Spinal cord (tissue), 10 donors: ENCODE results near the gene SPARCL1. TPM values are rescaled to one million over a fixed set of nuclear protein-coding genes. Genes with fewer than 3 reads are reported as not detected.
A peak's percentile ranks its signal among the peaks of the same experiment; 100 is the strongest.
"Not testable (repeated sequence)": the region's sequence is repeated elsewhere in the genome, so short reads cannot be mapped to it uniquely, and the experiment has no call there.

ENCODE experiments used
- DNase-seq, 6 donors: peaks; one replicate each; pipeline versions ENCODE4 v3.0.0 to v3.0.0-alpha.2; 2013 to 2015; ENCODE audit warnings: low spot score in 6 of 6, low read depth in 4 of 6
- H3K27ac ChIP-seq: one replicate; pipeline ENCODE4 v1.5.1; 2013; ENCODE audit warnings: low read depth, low read length, control low read depth
- H3K27me3 ChIP-seq: one replicate; pipeline ENCODE4 v1.6.1; 2013; ENCODE audit warnings: low read length; ENCODE audit not compliant: control insufficient read depth, insufficient read depth
- H3K36me3 ChIP-seq: one replicate; pipeline ENCODE4 v1.6.1; 2013; ENCODE audit warnings: low read length; ENCODE audit not compliant: control insufficient read depth, insufficient read depth
- H3K4me1 ChIP-seq: one replicate; pipeline ENCODE4 v1.6.1; 2013; ENCODE audit warnings: low read length; ENCODE audit not compliant: control insufficient read depth, insufficient read depth
- H3K4me3 ChIP-seq: one replicate; pipeline ENCODE4 v1.5.1; 2013; ENCODE audit warnings: low read depth, low read length, control low read depth
- H3K9me3 ChIP-seq: one replicate; pipeline ENCODE4 v1.6.1; 2013; ENCODE audit warnings: low read length; ENCODE audit not compliant: control insufficient read depth, insufficient read depth
- WGBS: methylation state at CpG from one replicate; pipeline ENCODE4 v1.1.5; 2013; ENCODE audit warnings: missing lambda C conversion rate; ENCODE audit not compliant: insufficient coverage; 5-methylcytosine and 5-hydroxymethylcytosine counted together
- polyA plus RNA-seq, 2 donors: library from polyadenylated mRNA; unstranded; fragments of 120-200 nt; gene quantifications; one replicate each; pipeline ENCODE4 v1.2.1, GENCODE V29; 2013; ENCODE audit not compliant: insufficient read length in 2 of 2
- total RNA-seq, 2 donors: library from RNA; depleted of rRNA in 1 of 2; stranded (reverse); fragments of 120-200 nt in 1 of 2; fragments of >200 nt in 1 of 2; gene quantifications; one replicate each; pipeline versions ENCODE4 v1.2.3 to v1.2.4, GENCODE V29; 2013 to 2014
- donor health status: healthy.

The SPARCL1 gene
- total and polyA plus RNA-seq, 4 donors = 1,228 to 2,377 (median 1,494) TPM

DNA sequence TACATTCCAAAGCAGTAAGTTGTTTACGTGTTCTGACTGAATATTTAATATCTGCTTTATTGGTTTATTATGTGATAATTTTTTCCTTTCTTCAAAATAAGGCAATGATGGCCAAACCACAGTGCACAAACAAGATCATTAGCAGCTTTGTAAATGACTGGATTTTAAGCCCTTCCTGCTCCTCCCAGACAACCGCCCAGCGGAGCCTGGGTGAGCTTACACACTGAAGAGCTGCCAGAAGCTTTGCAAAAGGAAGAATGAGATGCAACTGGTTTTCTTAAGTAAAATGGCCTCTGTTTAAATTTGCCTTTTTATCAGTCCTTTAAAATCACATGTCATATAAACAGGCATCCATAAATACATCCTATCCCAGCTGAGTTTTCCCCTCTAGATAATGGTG, 52.2 kb downstream of the SPARCL1 start:
- Histone ChIP-seq H3K36me3 (no peaks in the 10 kb centered on the region), H3K4me1 (no peaks in the 10 kb centered on the region), H3K27ac (no peak overlapping the region), H3K4me3 (no peak overlapping the region), H3K9me3 (no peaks in the 10 kb centered on the region), H3K27me3 (no peaks in the 10 kb centered on the region)
- DNase-seq = no peak
- no CpG with 5 or more reads among the region's 3 CpGs for WGBS

- DNase-seq = no peak
- Histone ChIP-seq H3K4me3 (no peak overlapping the region), H3K27ac (no peak overlapping the region), H3K4me1 (no peaks in the 10 kb centered on the region), H3K9me3 (no peaks in the 10 kb centered on the region), H3K27me3 (no peaks in the 10 kb centered on the region), H3K36me3 (no peaks in the 10 kb centered on the region)
- WGBS = 89% methylated on average over 4 of the region's 6 CpGs
These were observed 59.8 kb downstream of the SPARCL1 start for GRCh38 chr4:87469390-87469789.

GRCh38 chr4:87465739-87466366, 63.3 kb downstream of the SPARCL1 start:
- WGBS = no CpG with 5 or more reads among the region's 7 CpGs
- H3K27me3 ChIP-seq = no peaks in the 10 kb centered on the region
- no peaks in the 10 kb centered on the region for H3K36me3 ChIP-seq
- H3K27ac ChIP-seq = no peak overlapping the region
- DNase-seq = peak; percentile 13 to 83 (median 32)
- H3K4me3 ChIP-seq = no peak overlapping the region
- no peaks in the 10 kb centered on the region for H3K4me1 ChIP-seq
- no peaks in the 10 kb centered on the region for H3K9me3 ChIP-seq

GRCh38 chr4:87462102-87462501, 67.1 kb downstream of the SPARCL1 start:
- Histone ChIP-seq H3K9me3 (no peaks in the 10 kb centered on the region), H3K27me3 (no peaks in the 10 kb centered on the region), H3K27ac (no peak overlapping the region), H3K4me3 (no peak overlapping the region), H3K4me1 (no peaks in the 10 kb centered on the region), H3K36me3 (no peaks in the 10 kb centered on the region)
- no peak for DNase-seq
- WGBS = no CpG with 5 or more reads among the region's 2 CpGs

- DNase-seq = no peak
- H3K36me3 ChIP-seq = no peaks in the 10 kb centered on the region
- no peak overlapping the region for H3K4me3 ChIP-seq
- H3K4me1 ChIP-seq = no peaks in the 10 kb centered on the region
- H3K9me3 ChIP-seq = no peaks in the 10 kb centered on the region
- no peak overlapping the region for H3K27ac ChIP-seq
- H3K27me3 ChIP-seq = no peaks in the 10 kb centered on the region
These were observed 67.9 kb downstream of the SPARCL1 start for GRCh38 chr4:87461281-87461700.

GRCh38 chr4:87458913-87459312, 70.3 kb downstream of the SPARCL1 start:
- Histone ChIP-seq H3K4me1 (no peaks in the 10 kb centered on the region), H3K27me3 (no peaks in the 10 kb centered on the region), H3K36me3 (no peaks in the 10 kb centered on the region), H3K4me3 (no peak overlapping the region), H3K9me3 (no peaks in the 10 kb centered on the region), H3K27ac (no peak overlapping the region)
- no peak for DNase-seq
- WGBS = 80% methylated on average over 1 of the region's 4 CpGs

DNA sequence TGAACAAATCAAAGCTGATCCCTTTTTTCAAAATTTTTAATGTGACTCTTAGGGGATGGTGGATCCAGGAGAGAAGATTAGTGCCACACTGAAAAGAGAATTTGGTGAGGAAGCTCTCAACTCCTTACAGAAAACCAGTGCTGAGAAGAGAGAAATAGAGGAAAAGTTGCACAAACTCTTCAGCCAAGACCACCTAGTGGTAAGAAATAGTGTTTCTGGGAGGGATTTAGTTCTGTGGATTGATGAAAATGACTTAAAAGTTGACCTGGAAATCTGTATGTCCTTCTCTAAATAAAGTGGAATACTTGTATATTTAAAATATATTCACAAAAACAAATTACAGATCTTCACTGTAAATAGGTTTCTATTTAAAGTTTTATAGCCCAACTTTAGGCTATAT, 77.6 kb downstream of the SPARCL1 start:
- no peaks in the 10 kb centered on the region for H3K4me1 ChIP-seq
- DNase-seq = no peak
- H3K36me3 ChIP-seq = peaks cover 12% of the 10 kb centered on the region
- no peaks in the 10 kb centered on the region for H3K9me3 ChIP-seq
- H3K27ac ChIP-seq = no peak overlapping the region
- no peaks in the 10 kb centered on the region for H3K27me3 ChIP-seq
- H3K4me3 ChIP-seq = no peak overlapping the region

GRCh38 chr4:87446375-87446774, 82.8 kb downstream of the SPARCL1 start:
- DNase-seq, H3K4me3 ChIP-seq, H3K9me3 ChIP-seq, H3K36me3 ChIP-seq, H3K4me1 ChIP-seq, H3K27ac ChIP-seq, H3K27me3 ChIP-seq: not testable (repeated sequence)
- no CpG with 5 or more reads among the region's 6 CpGs for WGBS

GRCh38 chr4:87445964-87446363, 83.2 kb downstream of the SPARCL1 start:
- Histone ChIP-seq H3K27me3 (no peaks in the 10 kb centered on the region), H3K27ac (no peak overlapping the region), H3K4me1 (no peaks in the 10 kb centered on the region), H3K36me3 (peaks cover 3% of the 10 kb centered on the region), H3K4me3 (no peak overlapping the region), H3K9me3 (no peaks in the 10 kb centered on the region)
- WGBS = no CpG with 5 or more reads among the region's 3 CpGs
- no peak for DNase-seq

- Histone ChIP-seq H3K36me3 (peaks cover 3% of the 10 kb centered on the region), H3K27me3 (no peaks in the 10 kb centered on the region), H3K27ac (no peak overlapping the region), H3K4me1 (no peaks in the 10 kb centered on the region), H3K9me3 (no peaks in the 10 kb centered on the region), H3K4me3 (no peak overlapping the region)
- DNase-seq = no peak
- no CpG with 5 or more reads among the region's 1 CpG for WGBS
These were observed 84.4 kb downstream of the SPARCL1 start for GRCh38 chr4:87444741-87445140.
